ENCODE data around the gene TMBIM1.

Gene TMBIM1

GRCh38 chr2:218226903-218227302, 65.4 kb downstream of the TMBIM1 start:
- peaks cover 83% of the 10 kb centered on the region for H3K4me1 ChIP-seq (ENCODE audit: control insufficient read depth, low read length)
- no peak for TF ChIP-seq EZH2phosphoT487 (IDR thresholded peaks at IDR 0.05; ENCODE audit: borderline replicate concordance, low read length)
- no peak for TF ChIP-seq CTCF (IDR thresholded peaks at IDR 0.05; ENCODE audit: low read depth, low read length, poor library complexity, severe bottlenecking)
- H3K27me3 ChIP-seq (ENCODE audit: control insufficient read depth, low read length), result no peaks in the 10 kb centered on the region
- H3K9me2 ChIP-seq (replicated peaks; ENCODE audit: control insufficient read depth, low read length), result no peaks in the 10 kb centered on the region
- no peaks in the 10 kb centered on the region for H3K9me3 ChIP-seq (ENCODE audit: control insufficient read depth, insufficient read depth, low read length)
- peaks cover 92% of the 10 kb centered on the region for H3K79me2 ChIP-seq (ENCODE audit: control insufficient read depth, low read length)
- H3K27ac ChIP-seq (ENCODE audit: low read depth, low read length), result no peak overlapping the region
- H3F3A ChIP-seq (ENCODE audit: control insufficient read depth, insufficient read depth), result peaks cover 12% of the 10 kb centered on the region
- peak overlapping the region; percentile 5; the same call in 1 of the 2 replicates for H3K4me2 ChIP-seq (ENCODE audit: low read length)
- H4K20me1 ChIP-seq (ENCODE audit: control insufficient read depth, insufficient read depth, low read depth, low read length), result peaks cover 38% of the 10 kb centered on the region
- H3K36me3 ChIP-seq (ENCODE audit: control insufficient read depth, low read length), result peaks cover 97% of the 10 kb centered on the region
- H3K4me3 ChIP-seq (ENCODE audit: low read length), result no peak overlapping the region
